Fibroblast of skin of left biceps (primary cell): ENCODE data around the gene ABCG8.

Experiments used
- DNase-seq, 2 experiments: peaks; one replicate each; pipeline ENCODE4 v3.0.0-alpha.2; 2013; ENCODE audit warnings: low read depth in 2 of 2

ABCG8 gene

GRCh38 chr2:43838560-43839267 is at the start of gene ABCG8, which contains the start of gene ABCG5:
Gene ABCG8 (plus strand): TSS chr2:43838971. CDS start chr2:43839054, 83 bp downstream.
Gene ABCG5 (minus strand): TSS chr2:43838839. CDS start chr2:43838679, 160 bp downstream.
- no peak for DNase-seq

- DNase-seq = no peak
Measured at GRCh38 chr2:43790147-43790546, 48.6 kb upstream of the ABCG8 start.

GRCh38 chr2:43791035-43791765 is 47.6 kb upstream of the ABCG8 start:
- DNase-seq = no peak

GRCh38 chr2:43792653-43793052 is 46.1 kb upstream of the ABCG8 start:
- no peak for DNase-seq

GRCh38 chr2:43794956-43795355 is 43.8 kb upstream of the ABCG8 start:
- DNase-seq = no peak

GRCh38 chr2:43796206-43796605 is 42.6 kb upstream of the ABCG8 start:
- DNase-seq = no peak

- no peak for DNase-seq
Measured at GRCh38 chr2:43798300-43798699, 40.5 kb upstream of the ABCG8 start.

- DNase-seq = no peak
Measured at GRCh38 chr2:43800894-43801293, 37.9 kb upstream of the ABCG8 start.

GRCh38 chr2:43802135-43802534 is 36.6 kb upstream of the ABCG8 start:
- DNase-seq = no peak

- no peak for DNase-seq
Measured at GRCh38 chr2:43803113-43803512, 35.7 kb upstream of the ABCG8 start.

GRCh38 chr2:43806719-43807031 is 32.1 kb upstream of the ABCG8 start:
- no peak for DNase-seq

- DNase-seq = no peak
Measured at GRCh38 chr2:43810452-43810851, 28.3 kb upstream of the ABCG8 start.

GRCh38 chr2:43810888-43811287 is 27.9 kb upstream of the ABCG8 start:
- no peak for DNase-seq

- no peak for DNase-seq
Measured at GRCh38 chr2:43812006-43812405, 26.8 kb upstream of the ABCG8 start.

- no peak for DNase-seq
Measured at GRCh38 chr2:43812947-43813346, 25.8 kb upstream of the ABCG8 start.

- DNase-seq = no peak
Measured at GRCh38 chr2:43814711-43815110, 24.1 kb upstream of the ABCG8 start.

GRCh38 chr2:43818761-43819160 is 20.0 kb upstream of the ABCG8 start:
- DNase-seq = no peak

- no peak for DNase-seq
Measured at GRCh38 chr2:43819491-43820163, 19.1 kb upstream of the ABCG8 start.

- no peak for DNase-seq
Measured at GRCh38 chr2:43822839-43823238, 15.9 kb upstream of the ABCG8 start.

GRCh38 chr2:43823751-43824150 is 15.0 kb upstream of the ABCG8 start:
- no peak for DNase-seq

GRCh38 chr2:43824512-43824911 is 14.3 kb upstream of the ABCG8 start:
- no peak for DNase-seq

GRCh38 chr2:43824951-43825493 is 13.7 kb upstream of the ABCG8 start:
- DNase-seq = no peak

- no peak for DNase-seq
Measured at GRCh38 chr2:43825841-43826240, 12.9 kb upstream of the ABCG8 start.
